SU-DHL-6 (cell line): Measurements from ENCODE around the gene SP140.

Source experiments
- H2AFZ ChIP-seq: fragments of 200-600 bp; sonication (generic); 2 replicates; pipeline ENCODE4 v1.6.1; 2014; ENCODE audit warnings: low read depth, mild to moderate bottlenecking, moderate library complexity, mixed read lengths, antibody characterized with exemption, low read length; ENCODE audit not compliant: severe bottlenecking
- H3F3A ChIP-seq: fragments of 200-600 bp; shearing (Covaris generic); 2 replicates; pipeline ENCODE4 v1.6.0; 2016; ENCODE audit warnings: antibody characterized with exemption, mild to moderate bottlenecking; ENCODE audit not compliant: insufficient read depth
- H3K27ac ChIP-seq: fragments of 200-600 bp; sonication (generic); 2 replicates; pipeline ENCODE4 v1.5.1; 2016; ENCODE audit warnings: low read depth, mild to moderate bottlenecking, low read length, moderate library complexity, mixed read lengths
- H3K27me3 ChIP-seq: fragments of 200-600 bp; sonication (generic), shearing (Covaris generic); 2 replicates; pipeline ENCODE4 v1.6.0; 2014; ENCODE audit warnings: mild to moderate bottlenecking, low read length
- H3K36me3 ChIP-seq: fragments of 200-600 bp; sonication (generic); 2 replicates; pipeline ENCODE4 v1.6.1; 2014; ENCODE audit warnings: mild to moderate bottlenecking, low read length, mixed read lengths
- H3K4me2 ChIP-seq: fragments of 300-600, 200-600 bp; shearing (Covaris generic), sonication (generic); 2 replicates; pipeline ENCODE4 v1.6.0; 2014; ENCODE audit warnings: low read length, low read depth, mild to moderate bottlenecking; ENCODE audit not compliant: poor library complexity, severe bottlenecking
- H3K4me3 ChIP-seq: fragments of 200-600 bp; sonication (generic); 2 replicates; pipeline ENCODE4 v1.5.1; 2014; ENCODE audit warnings: antibody characterized with exemption, low read length, mild to moderate bottlenecking, mixed read lengths; ENCODE audit not compliant: insufficient read depth, poor library complexity, severe bottlenecking
- H3K79me2 ChIP-seq: fragments of 200-600 bp; sonication (generic); 2 replicates; pipeline ENCODE4 v1.6.1; 2014; ENCODE audit warnings: mild to moderate bottlenecking, low read length, moderate library complexity; ENCODE audit not compliant: insufficient read depth
- H3K9ac ChIP-seq: fragments of 200-600 bp; sonication (generic); 2 replicates; pipeline ENCODE4 v1.7.0; 2014; ENCODE audit warnings: mild to moderate bottlenecking, low read length
- H3K9me2 ChIP-seq: fragments of 200-600 bp; sonication (generic); replicated peaks from 2 replicates; pipeline ENCODE4 v1.6.1; 2014; ENCODE audit warnings: low read length; ENCODE audit not compliant: insufficient read depth
- H3K9me3 ChIP-seq: fragments of 200-600 bp; sonication (generic); 2 replicates; pipeline ENCODE4 v1.6.1; 2014; ENCODE audit warnings: low read length, mixed read lengths; ENCODE audit not compliant: insufficient read depth
- H4K20me1 ChIP-seq: fragments of 200-600 bp; sonication (generic); 2 replicates; pipeline ENCODE4 v1.6.1; 2014; ENCODE audit warnings: low read depth, mild to moderate bottlenecking, antibody characterized with exemption, low read length, moderate library complexity, mixed read lengths
- EZH2phosphoT487 ChIP-seq: fragments of 200-600 bp; sonication (generic), shearing (Covaris generic); conservative IDR thresholded peaks from 2 replicates; pipeline ENCODE4 v1.6.1; 2018; ENCODE audit warnings: mild to moderate bottlenecking, antibody characterized with exemption, low read length, moderate library complexity, mixed read lengths
- TF ChIP-seq, protein P1 (sequence below): fragments of 200-600 bp; sonication (generic); IDR thresholded peaks from one replicate; pipeline ENCODE4 v1.5.1; 2017; ENCODE audit warnings: antibody characterized with exemption, mild to moderate bottlenecking, low read length, moderate library complexity; ENCODE audit not compliant: insufficient read depth, poor library complexity, severe bottlenecking

The SP140 gene

DNA sequence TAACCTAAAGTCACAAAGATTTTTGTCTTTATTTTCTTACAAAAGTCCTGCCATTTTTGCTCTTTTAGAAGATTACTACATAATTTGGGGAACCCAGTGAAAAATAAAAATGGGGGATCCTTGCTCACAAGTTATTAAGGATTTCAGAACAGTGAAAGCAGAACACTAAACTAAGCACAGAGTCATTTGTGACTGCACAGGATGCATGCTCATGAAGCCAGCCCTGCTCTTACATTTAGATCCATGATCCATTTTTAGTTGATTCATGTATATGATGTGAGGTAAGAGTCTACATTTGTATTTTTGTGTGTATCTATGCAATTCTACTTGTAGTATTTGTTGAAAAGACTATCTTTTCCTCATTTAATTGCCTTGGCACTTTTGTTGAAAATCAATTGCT is 123.3 kb downstream of the SP140 start:
- Histone ChIP-seq H3K27ac (no peak overlapping the region), H3K79me2 (peaks cover 13% of the 10 kb centered on the region; the same call in 1 of the 2 replicates), H3F3A (no peaks in the 10 kb centered on the region), H3K9me2 (no peaks in the 10 kb centered on the region), H2AFZ (no peak overlapping the region), H3K4me2 (no peak overlapping the region), H4K20me1 (peaks cover 6% of the 10 kb centered on the region; the same call in 1 of the 2 replicates), H3K36me3 (peaks cover 24% of the 10 kb centered on the region), H3K9ac (no peak overlapping the region), H3K27me3 (no peaks in the 10 kb centered on the region), H3K4me3 (no peak overlapping the region), H3K9me3 (peaks cover 7% of the 10 kb centered on the region; the same call in 1 of the 2 replicates)
- TF ChIP-seq, protein P1, sequence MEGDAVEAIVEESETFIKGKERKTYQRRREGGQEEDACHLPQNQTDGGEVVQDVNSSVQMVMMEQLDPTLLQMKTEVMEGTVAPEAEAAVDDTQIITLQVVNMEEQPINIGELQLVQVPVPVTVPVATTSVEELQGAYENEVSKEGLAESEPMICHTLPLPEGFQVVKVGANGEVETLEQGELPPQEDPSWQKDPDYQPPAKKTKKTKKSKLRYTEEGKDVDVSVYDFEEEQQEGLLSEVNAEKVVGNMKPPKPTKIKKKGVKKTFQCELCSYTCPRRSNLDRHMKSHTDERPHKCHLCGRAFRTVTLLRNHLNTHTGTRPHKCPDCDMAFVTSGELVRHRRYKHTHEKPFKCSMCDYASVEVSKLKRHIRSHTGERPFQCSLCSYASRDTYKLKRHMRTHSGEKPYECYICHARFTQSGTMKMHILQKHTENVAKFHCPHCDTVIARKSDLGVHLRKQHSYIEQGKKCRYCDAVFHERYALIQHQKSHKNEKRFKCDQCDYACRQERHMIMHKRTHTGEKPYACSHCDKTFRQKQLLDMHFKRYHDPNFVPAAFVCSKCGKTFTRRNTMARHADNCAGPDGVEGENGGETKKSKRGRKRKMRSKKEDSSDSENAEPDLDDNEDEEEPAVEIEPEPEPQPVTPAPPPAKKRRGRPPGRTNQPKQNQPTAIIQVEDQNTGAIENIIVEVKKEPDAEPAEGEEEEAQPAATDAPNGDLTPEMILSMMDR, result no peak
- TF ChIP-seq EZH2phosphoT487, result no peak

DNA sequence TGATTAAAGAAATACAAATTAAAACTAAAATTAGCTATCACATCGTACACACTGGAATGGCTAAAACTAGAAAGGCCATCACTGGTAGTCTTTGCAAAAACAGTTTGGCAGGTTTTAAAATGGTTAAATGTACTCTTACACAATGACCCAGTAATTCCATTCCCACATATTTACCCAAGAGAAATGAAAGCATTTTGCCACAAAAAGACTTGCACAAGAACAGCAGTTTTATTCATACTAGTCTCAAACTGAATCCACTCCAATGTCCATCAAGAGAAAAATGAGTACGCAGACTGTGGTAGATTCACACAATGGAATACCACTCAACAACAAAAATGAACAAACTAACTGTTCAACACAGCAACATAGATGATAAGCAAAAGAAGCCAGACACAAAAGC is 130.5 kb downstream of the SP140 start:
- Histone ChIP-seq H3K9me3 (no peaks in the 10 kb centered on the region), H2AFZ (no peak overlapping the region), H3K79me2 (no peaks in the 10 kb centered on the region), H3K36me3 (0 out of 2 replicates have a peak, but pooled peaks cover 5% of the 10 kb centered on the region), H3K27ac (no peak overlapping the region), H3K9me2 (no peaks in the 10 kb centered on the region), H3K4me2 (no peak overlapping the region), H3K9ac (no peak overlapping the region), H3F3A (0 out of 2 replicates have a peak, but pooled peaks cover 5% of the 10 kb centered on the region), H3K27me3 (no peaks in the 10 kb centered on the region), H4K20me1 (peaks cover 6% of the 10 kb centered on the region; the same call in 1 of the 2 replicates), H3K4me3 (no peak overlapping the region)
- TF ChIP-seq EZH2phosphoT487, result no peak
- TF ChIP-seq, protein P1, result no peak

DNA sequence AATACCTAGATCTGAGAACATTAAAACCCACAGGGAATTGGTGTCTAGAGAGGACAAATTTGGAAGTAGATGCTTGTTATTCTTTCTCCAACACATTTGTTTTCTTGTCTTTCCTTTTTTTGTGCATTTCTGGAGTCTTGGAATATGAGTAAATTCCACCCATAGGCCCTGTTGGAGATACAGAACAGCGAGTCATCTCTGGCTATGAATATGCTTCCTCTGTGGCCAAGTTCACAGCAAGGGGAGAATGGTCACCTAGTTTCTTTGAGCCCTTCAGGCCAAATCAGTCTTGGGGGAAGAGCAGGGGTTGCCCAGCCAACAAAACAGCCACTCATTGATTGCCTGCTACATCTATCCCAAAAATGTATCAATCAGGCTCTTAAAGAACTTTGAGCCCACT is 132.8 kb downstream of the SP140 start:
- Histone ChIP-seq H3K9me2 (no peaks in the 10 kb centered on the region), H3K9me3 (no peaks in the 10 kb centered on the region), H3K79me2 (no peaks in the 10 kb centered on the region), H2AFZ (no peak overlapping the region), H3K27ac (no peak overlapping the region), H3K4me2 (no peak overlapping the region), H3K4me3 (no peak overlapping the region), H4K20me1 (peaks cover 3% of the 10 kb centered on the region; the same call in 1 of the 2 replicates), H3K9ac (no peak overlapping the region), H3K27me3 (no peaks in the 10 kb centered on the region), H3K36me3 (peaks cover 11% of the 10 kb centered on the region; the same call in 1 of the 2 replicates), H3F3A (peaks cover 5% of the 10 kb centered on the region; the same call in 1 of the 2 replicates)
- TF ChIP-seq, protein P1, result no peak
- TF ChIP-seq EZH2phosphoT487, result no peak
